K562 (cell line): Measurements from ENCODE around the gene UBE2R2. TPM values are rescaled to one million over a fixed set of nuclear protein-coding genes. Genes with fewer than 3 reads are reported as not detected.
A peak's percentile ranks its signal among the peaks of the same experiment; 100 is the strongest.

Source experiments
- ATAC-seq: fragments of 200-7000 bp; cut with Tn5 transposase; 3 replicates; pipeline ENCODE4 v1.9.1; 2020; ENCODE audit warnings: moderate library complexity
- BruUV-seq: library from RNA; stranded (reverse); fragments of 400-500 nt; replicated peaks from 2 replicates; lab custom pipeline; 2021; lab: Mats Ljungman, UMichigan
- CTCF ChIA-PET: fragments of 300-600 bp; formaldehyde crosslinking; extraction: SDS; loops from one replicate; lab custom pipeline; 2021; ENCODE audit warnings: low intra/inter-chr PET ratio; lab: Yijun Ruan, JAX
- POLR2A ChIA-PET: fragments of 300-600, 350-650 bp; sonication (Branson Sonifier 250); formaldehyde crosslinking; extraction: SDS; loops from one replicate; lab custom pipeline; 2021; ENCODE audit warnings: antibody characterized with exemption, inconsistent platforms; lab: Yijun Ruan, JAX
- DNase-seq, 4 experiments: peaks; one replicate each; pipeline versions ENCODE4 v3.0.0 to v3.0.0-alpha.2; 2011 to 2018; ENCODE audit warnings: low spot score in 3 of 4, mixed read lengths in 3 of 4; ENCODE audit errors: extremely low read depth in 1 of 4
- FAIRE-seq: peaks from 2 replicates; lab custom pipeline; 2011; peaks lifted over from hg19 to GRCh38; lab: Jason Lieb, UNC
- H2AFZ ChIP-seq: 2 replicates; pipeline ENCODE4 v1.6.0; 2011; ENCODE audit warnings: low read depth, low read length, control low read depth, inconsistent platforms
- H3K27ac ChIP-seq: fragments of 200-600 bp; 3 replicates; pipeline ENCODE4 v1.8.0; 2011; ENCODE audit warnings: low read depth, mild to moderate bottlenecking, control low read depth, inconsistent platforms, low read length, moderate library complexity, mixed read lengths; ENCODE audit errors: extremely low read depth
- H3K27me3 ChIP-seq, 2 experiments: fragments of 300-600 bp in 1 of 2; 2 replicates in 1 of 2; 3 replicates in 1 of 2; pipeline versions ENCODE4 v1.6.0 to v1.8.0; 2011; ENCODE audit warnings: inconsistent platforms in 2 of 2, low read length in 2 of 2, mild to moderate bottlenecking in 1 of 2, mixed read lengths in 1 of 2, moderate library complexity in 1 of 2; ENCODE audit not compliant: control insufficient read depth in 2 of 2, insufficient read depth in 2 of 2
- H3K36me3 ChIP-seq: fragments of 300-600 bp; 3 replicates; pipeline ENCODE4 v1.8.0; 2011; ENCODE audit warnings: mild to moderate bottlenecking, low read length, inconsistent platforms; ENCODE audit not compliant: control insufficient read depth, insufficient read depth
- H3K4me1 ChIP-seq, 2 experiments: fragments of 200-600 bp in 1 of 2; replicated peaks in 1 of 2; 2 replicates in 1 of 2; 3 replicates in 1 of 2; pipeline versions ENCODE4 v1.5.1 to v1.8.0; 2011; ENCODE audit warnings: inconsistent platforms in 2 of 2, low read length in 2 of 2, mild to moderate bottlenecking in 1 of 2, mixed read lengths in 1 of 2, moderate library complexity in 1 of 2; ENCODE audit not compliant: control insufficient read depth in 2 of 2, insufficient read depth in 2 of 2
- H3K4me2 ChIP-seq: 2 replicates; pipeline ENCODE4 v1.6.1; 2011; ENCODE audit warnings: low read length, control low read depth, inconsistent platforms, mixed read lengths; ENCODE audit not compliant: insufficient read depth
- H3K4me3 ChIP-seq: fragments of 200-600 bp; sonication (generic), shearing (Covaris generic); 2 replicates; pipeline ENCODE4 v1.5.1; 2016; ENCODE audit warnings: control low read depth, inconsistent platforms
- H3K79me2 ChIP-seq: fragments of 200-600 bp; 3 replicates; pipeline ENCODE4 v1.8.0; 2011; ENCODE audit warnings: low read length, inconsistent platforms; ENCODE audit not compliant: control insufficient read depth, insufficient read depth
- H3K9ac ChIP-seq, 2 experiments: 2 replicates each; pipeline versions ENCODE4 v1.6.0 to v1.6.1; 2011; ENCODE audit warnings: low read depth in 2 of 2, low read length in 2 of 2, control low read depth in 1 of 2, inconsistent platforms in 1 of 2, mild to moderate bottlenecking in 1 of 2, mixed read lengths in 1 of 2; ENCODE audit not compliant: insufficient read depth in 1 of 2
- H3K9me1 ChIP-seq: one replicate; pipeline ENCODE4 v1.6.0; 2011; ENCODE audit warnings: inconsistent platforms, mild to moderate bottlenecking, low read length, moderate library complexity; ENCODE audit not compliant: control insufficient read depth, insufficient read depth
- H3K9me3 ChIP-seq: replicated peaks from 2 replicates; pipeline ENCODE4 v1.5.1; 2011; ENCODE audit warnings: low read depth, low read length, inconsistent platforms; ENCODE audit not compliant: control insufficient read depth, insufficient read depth
- H4K20me1 ChIP-seq: replicated peaks from 2 replicates; pipeline ENCODE4 v1.6.1; 2011; ENCODE audit warnings: low read length, inconsistent platforms, mixed read lengths; ENCODE audit not compliant: control insufficient read depth, insufficient read depth
- BCL6 ChIP-seq: fragments of 250-450 bp; sonication (Bioruptor Pico); IDR thresholded peaks from 2 replicates; pipeline ENCODE4 v1.4.0; 2020
- C11orf30 ChIP-seq: fragments of 450-650 bp; IDR thresholded peaks from 2 replicates; pipeline ENCODE4 v1.6.1; 2016; ENCODE audit warnings: low read depth, mild to moderate bottlenecking
- COPS2 ChIP-seq: fragments of 450-650 bp; conservative IDR thresholded peaks from 2 replicates; pipeline ENCODE4 v1.6.1; 2016; ENCODE audit warnings: mild to moderate bottlenecking, moderate library complexity
- HLTF ChIP-seq: fragments of 450-650 bp; IDR thresholded peaks from 2 replicates; pipeline ENCODE4 v1.6.1; 2016
- L3MBTL2 ChIP-seq: fragments of 450-650 bp; IDR thresholded peaks from 2 replicates; pipeline ENCODE4 v1.6.1; 2016; ENCODE audit warnings: mild to moderate bottlenecking, moderate library complexity
- MAFK ChIP-seq: IDR thresholded peaks from 2 replicates; pipeline ENCODE4 v1.6.1; 2011; ENCODE audit warnings: low read length, improper control_type of control experiment
- POLR2A ChIP-seq: fragments of 450-650 bp; conservative IDR thresholded peaks from 2 replicates; pipeline ENCODE4 v1.6.1; 2016
- RAD21 ChIP-seq, 2 experiments: fragments of 250-450 bp in 1 of 2; fragments of 450-650 bp in 1 of 2; sonication (Bioruptor Pico) in 1 of 2; formaldehyde crosslinking in 1 of 2; IDR thresholded peaks in 1 of 2; conservative IDR thresholded peaks in 1 of 2; 2 replicates each; pipeline versions ENCODE4 v1.4.0 to v1.8.0; 2020 to 2022; ENCODE audit warnings: mild to moderate bottlenecking in 2 of 2, moderate library complexity in 1 of 2
- RHOXF2B ChIP-seq: fragments of 250-450 bp; sonication (Bioruptor Pico); conservative IDR thresholded peaks from 2 replicates; pipeline ENCODE4 v1.5.1; 2021
- STAT5A ChIP-seq: IDR thresholded peaks from 2 replicates; pipeline ENCODE4 v1.6.1; 2012; ENCODE audit warnings: low read length, inconsistent platforms, borderline replicate concordance
- WGBS: fragments of 100-300 bp; shearing (Covaris generic); methylation state at CpG from one replicate; pipeline ENCODE4 v1.1.6; 2016; ENCODE audit warnings: low coverage, mixed read lengths; ENCODE audit not compliant: insufficient coverage; ENCODE audit errors: missing lambda C conversion rate; 5-methylcytosine and 5-hydroxymethylcytosine counted together
- in situ Hi-C: fragments of 300-500 bp; cut with MboI; formaldehyde crosslinking; loops from 4 replicates; pipeline ENCODE4 v1.15.0; 2018; ENCODE audit warnings: inconsistent platforms, mixed read lengths
- intact Hi-C: fragments of 100-400 bp; cut with micrococcal nuclease; formaldehyde crosslinking; loops from 2 replicates; pipeline ENCODE4 v1.14.2; 2022
- polyA plus RNA-seq, 8 experiments: library from polyadenylated mRNA; depleted of rRNA in 4 of 8; stranded (reverse) in 5 of 8; unstranded in 3 of 8; fragments of >200 nt; fragmentation: Nextera tagmentation in 2 of 8; fragmentation: Illumina TruSeq in 1 of 8; extraction: Ambion mirVana in 2 of 8; extraction: Trizol in 1 of 8; gene quantifications; 2 replicates each; pipeline versions ENCODE4 v1.2.1 to v1.2.3, GENCODE V29; 2011 to 2014; ENCODE audit warnings: inconsistent platforms in 1 of 8, missing spikeins in 1 of 8
- total RNA-seq, 7 experiments: library from RNA; depleted of rRNA in 6 of 7; stranded (reverse); fragments of >200 nt in 6 of 7; fragmentation: Illumina TruSeq in 2 of 7; extraction: Trizol in 2 of 7; gene quantifications; 2 replicates each; pipeline versions ENCODE4 v1.2.1 to v1.2.3, GENCODE V29; 2011 to 2021; ENCODE audit warnings: low replicate concordance in 1 of 7
- TF ChIP-seq, protein P1 (sequence below): fragments of 250-450 bp; sonication (Bioruptor Pico); IDR thresholded peaks from 2 replicates; pipeline ENCODE4 v1.4.0; 2020; ENCODE audit warnings: mild to moderate bottlenecking
- TF ChIP-seq, protein P2 (sequence below): fragments of 450-650 bp; IDR thresholded peaks from 2 replicates; pipeline ENCODE4 v1.6.1; 2016; ENCODE audit warnings: mild to moderate bottlenecking, moderate library complexity

UBE2R2 gene
- total and polyA plus RNA-seq, 9 of the 15 experiments (the other 6 are each of a cell fraction or from before 2014, with no cell fraction given), result 7.8 to 26.2 (median 11.8) TPM

DNA sequence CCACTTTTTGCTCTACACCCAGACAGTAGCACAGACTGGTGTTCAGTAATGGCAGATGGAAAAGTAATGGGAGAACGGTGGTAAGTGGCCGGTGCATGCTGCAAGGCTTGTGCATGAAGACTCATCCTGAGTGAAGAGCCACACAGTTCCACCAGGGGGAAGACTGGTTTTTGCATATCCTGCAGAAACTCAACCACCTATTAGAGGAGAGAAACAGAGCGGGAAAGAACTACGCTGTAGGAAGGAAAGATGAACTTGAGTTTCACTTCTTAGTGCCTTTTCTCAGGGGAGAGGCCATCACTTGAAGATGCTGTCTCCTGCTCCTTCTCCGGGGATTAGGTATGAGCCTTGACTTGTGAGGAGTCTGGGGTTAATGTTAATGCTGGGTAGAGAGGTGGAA, 31.0 kb upstream of the UBE2R2 start:
- ATAC-seq (peak; percentile 97), FAIRE-seq (peak; percentile 79), DNase-seq (peak in 2 of 4 experiments; percentile 8 to 45)
- H3K4me1 ChIP-seq, result peaks cover 0 to under 1% of the 10 kb centered on the region in 2 experiments; a peak in 2 of 5 replicates
- intact Hi-C loops, result loop anchor here (10.0 kb wide), 1 partner anchor 69 kb away; no protein-coding TSS in a partner anchor
- peak overlapping the region; percentile 80 for H2AFZ ChIP-seq
- no peaks in the 10 kb centered on the region for H3K36me3 ChIP-seq
- ChIA-PET CTCF (interaction anchor here (1.9 kb wide), 1 partner anchor 66 kb away, joined by 6 read pairs; no protein-coding TSS in a partner anchor), POLR2A (no interaction called here)
- no peaks in the 10 kb centered on the region for H4K20me1 ChIP-seq
- H3K4me3 ChIP-seq, result no peak overlapping the region
- no peak overlapping the region; a peak in 1 of 4 replicates for H3K9ac ChIP-seq
- peaks cover 0 to 4% of the 10 kb centered on the region in 2 experiments; a peak in 1 of 5 replicates for H3K27me3 ChIP-seq
- no peaks in the 10 kb centered on the region for H3K9me1 ChIP-seq
- H3K27ac ChIP-seq, result no peak overlapping the region
- H3K9me3 ChIP-seq, result no peaks in the 10 kb centered on the region
- H3K4me2 ChIP-seq, result peak overlapping the region; percentile 68; the same call in 1 of the 2 replicates
- BruUV-seq, result no TSS peak
- 12% methylated on average over 5 of the region's 5 CpGs for WGBS
- in situ Hi-C loops, result no loop called here
- no peaks in the 10 kb centered on the region for H3K79me2 ChIP-seq
- TF ChIP-seq MAFK (peak; percentile 57), L3MBTL2 (peak; percentile 85), BCL6 (CRISPR knock-in tag) (no peak), RHOXF2B (CRISPR knock-in tag) (no peak), COPS2 (no peak), C11orf30 (peak; percentile 73), STAT5A (no peak), RAD21 (CRISPR knock-in tag; conservative IDR thresholded peaks at IDR 0.05 in 1 of 2, IDR thresholded peaks at IDR 0.05 in 1 of 2) (peak in 1 of 2 experiments; percentile 60; a peak in 2 of 4 replicates), HLTF (no peak), POLR2A (no peak)
- TF ChIP-seq, protein P1, sequence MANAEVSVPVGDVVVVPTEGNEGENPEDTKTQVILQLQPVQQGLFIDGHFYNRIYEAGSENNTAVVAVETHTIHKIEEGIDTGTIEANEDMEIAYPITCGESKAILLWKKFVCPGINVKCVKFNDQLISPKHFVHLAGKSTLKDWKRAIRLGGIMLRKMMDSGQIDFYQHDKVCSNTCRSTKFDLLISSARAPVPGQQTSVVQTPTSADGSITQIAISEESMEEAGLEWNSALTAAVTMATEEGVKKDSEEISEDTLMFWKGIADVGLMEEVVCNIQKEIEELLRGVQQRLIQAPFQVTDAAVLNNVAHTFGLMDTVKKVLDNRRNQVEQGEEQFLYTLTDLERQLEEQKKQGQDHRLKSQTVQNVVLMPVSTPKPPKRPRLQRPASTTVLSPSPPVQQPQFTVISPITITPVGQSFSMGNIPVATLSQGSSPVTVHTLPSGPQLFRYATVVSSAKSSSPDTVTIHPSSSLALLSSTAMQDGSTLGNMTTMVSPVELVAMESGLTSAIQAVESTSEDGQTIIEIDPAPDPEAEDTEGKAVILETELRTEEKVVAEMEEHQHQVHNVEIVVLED (CRISPR knock-in tag), result no peak
- TF ChIP-seq, protein P2, sequence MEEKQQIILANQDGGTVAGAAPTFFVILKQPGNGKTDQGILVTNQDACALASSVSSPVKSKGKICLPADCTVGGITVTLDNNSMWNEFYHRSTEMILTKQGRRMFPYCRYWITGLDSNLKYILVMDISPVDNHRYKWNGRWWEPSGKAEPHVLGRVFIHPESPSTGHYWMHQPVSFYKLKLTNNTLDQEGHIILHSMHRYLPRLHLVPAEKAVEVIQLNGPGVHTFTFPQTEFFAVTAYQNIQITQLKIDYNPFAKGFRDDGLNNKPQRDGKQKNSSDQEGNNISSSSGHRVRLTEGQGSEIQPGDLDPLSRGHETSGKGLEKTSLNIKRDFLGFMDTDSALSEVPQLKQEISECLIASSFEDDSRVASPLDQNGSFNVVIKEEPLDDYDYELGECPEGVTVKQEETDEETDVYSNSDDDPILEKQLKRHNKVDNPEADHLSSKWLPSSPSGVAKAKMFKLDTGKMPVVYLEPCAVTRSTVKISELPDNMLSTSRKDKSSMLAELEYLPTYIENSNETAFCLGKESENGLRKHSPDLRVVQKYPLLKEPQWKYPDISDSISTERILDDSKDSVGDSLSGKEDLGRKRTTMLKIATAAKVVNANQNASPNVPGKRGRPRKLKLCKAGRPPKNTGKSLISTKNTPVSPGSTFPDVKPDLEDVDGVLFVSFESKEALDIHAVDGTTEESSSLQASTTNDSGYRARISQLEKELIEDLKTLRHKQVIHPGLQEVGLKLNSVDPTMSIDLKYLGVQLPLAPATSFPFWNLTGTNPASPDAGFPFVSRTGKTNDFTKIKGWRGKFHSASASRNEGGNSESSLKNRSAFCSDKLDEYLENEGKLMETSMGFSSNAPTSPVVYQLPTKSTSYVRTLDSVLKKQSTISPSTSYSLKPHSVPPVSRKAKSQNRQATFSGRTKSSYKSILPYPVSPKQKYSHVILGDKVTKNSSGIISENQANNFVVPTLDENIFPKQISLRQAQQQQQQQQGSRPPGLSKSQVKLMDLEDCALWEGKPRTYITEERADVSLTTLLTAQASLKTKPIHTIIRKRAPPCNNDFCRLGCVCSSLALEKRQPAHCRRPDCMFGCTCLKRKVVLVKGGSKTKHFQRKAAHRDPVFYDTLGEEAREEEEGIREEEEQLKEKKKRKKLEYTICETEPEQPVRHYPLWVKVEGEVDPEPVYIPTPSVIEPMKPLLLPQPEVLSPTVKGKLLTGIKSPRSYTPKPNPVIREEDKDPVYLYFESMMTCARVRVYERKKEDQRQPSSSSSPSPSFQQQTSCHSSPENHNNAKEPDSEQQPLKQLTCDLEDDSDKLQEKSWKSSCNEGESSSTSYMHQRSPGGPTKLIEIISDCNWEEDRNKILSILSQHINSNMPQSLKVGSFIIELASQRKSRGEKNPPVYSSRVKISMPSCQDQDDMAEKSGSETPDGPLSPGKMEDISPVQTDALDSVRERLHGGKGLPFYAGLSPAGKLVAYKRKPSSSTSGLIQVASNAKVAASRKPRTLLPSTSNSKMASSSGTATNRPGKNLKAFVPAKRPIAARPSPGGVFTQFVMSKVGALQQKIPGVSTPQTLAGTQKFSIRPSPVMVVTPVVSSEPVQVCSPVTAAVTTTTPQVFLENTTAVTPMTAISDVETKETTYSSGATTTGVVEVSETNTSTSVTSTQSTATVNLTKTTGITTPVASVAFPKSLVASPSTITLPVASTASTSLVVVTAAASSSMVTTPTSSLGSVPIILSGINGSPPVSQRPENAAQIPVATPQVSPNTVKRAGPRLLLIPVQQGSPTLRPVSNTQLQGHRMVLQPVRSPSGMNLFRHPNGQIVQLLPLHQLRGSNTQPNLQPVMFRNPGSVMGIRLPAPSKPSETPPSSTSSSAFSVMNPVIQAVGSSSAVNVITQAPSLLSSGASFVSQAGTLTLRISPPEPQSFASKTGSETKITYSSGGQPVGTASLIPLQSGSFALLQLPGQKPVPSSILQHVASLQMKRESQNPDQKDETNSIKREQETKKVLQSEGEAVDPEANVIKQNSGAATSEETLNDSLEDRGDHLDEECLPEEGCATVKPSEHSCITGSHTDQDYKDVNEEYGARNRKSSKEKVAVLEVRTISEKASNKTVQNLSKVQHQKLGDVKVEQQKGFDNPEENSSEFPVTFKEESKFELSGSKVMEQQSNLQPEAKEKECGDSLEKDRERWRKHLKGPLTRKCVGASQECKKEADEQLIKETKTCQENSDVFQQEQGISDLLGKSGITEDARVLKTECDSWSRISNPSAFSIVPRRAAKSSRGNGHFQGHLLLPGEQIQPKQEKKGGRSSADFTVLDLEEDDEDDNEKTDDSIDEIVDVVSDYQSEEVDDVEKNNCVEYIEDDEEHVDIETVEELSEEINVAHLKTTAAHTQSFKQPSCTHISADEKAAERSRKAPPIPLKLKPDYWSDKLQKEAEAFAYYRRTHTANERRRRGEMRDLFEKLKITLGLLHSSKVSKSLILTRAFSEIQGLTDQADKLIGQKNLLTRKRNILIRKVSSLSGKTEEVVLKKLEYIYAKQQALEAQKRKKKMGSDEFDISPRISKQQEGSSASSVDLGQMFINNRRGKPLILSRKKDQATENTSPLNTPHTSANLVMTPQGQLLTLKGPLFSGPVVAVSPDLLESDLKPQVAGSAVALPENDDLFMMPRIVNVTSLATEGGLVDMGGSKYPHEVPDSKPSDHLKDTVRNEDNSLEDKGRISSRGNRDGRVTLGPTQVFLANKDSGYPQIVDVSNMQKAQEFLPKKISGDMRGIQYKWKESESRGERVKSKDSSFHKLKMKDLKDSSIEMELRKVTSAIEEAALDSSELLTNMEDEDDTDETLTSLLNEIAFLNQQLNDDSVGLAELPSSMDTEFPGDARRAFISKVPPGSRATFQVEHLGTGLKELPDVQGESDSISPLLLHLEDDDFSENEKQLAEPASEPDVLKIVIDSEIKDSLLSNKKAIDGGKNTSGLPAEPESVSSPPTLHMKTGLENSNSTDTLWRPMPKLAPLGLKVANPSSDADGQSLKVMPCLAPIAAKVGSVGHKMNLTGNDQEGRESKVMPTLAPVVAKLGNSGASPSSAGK, result peak; percentile 50
